Measurements from ENCODE around the gene KCNQ1OT1. TPM values are rescaled to one million over a fixed set of nuclear protein-coding genes. Genes with fewer than 3 reads are reported as not detected.

Gene KCNQ1OT1
- total RNA-seq, 4 donors from 2014 or later: 0.66 to 2.5 (median 1.3) TPM

GRCh38 chr11:2740275-2740940, 40.6 kb upstream of the KCNQ1OT1 start:
- Histone ChIP-seq H3K4me3 (no peak overlapping the region), H3K4me1 (peaks cover 0 to 20% (median 18%) of the 10 kb centered on the region in 4 donors), H3K9me3 (no peaks in the 10 kb centered on the region), H3K27me3 (no peaks in the 10 kb centered on the region), H3K36me3 (no peaks in the 10 kb centered on the region), H3K27ac (replicated peaks in 1 of 4) (no peak overlapping the region)
- DNase-seq (ENCODE audit: extremely low spot score): no peak
- intact Hi-C loops (cut with DNase I): no loop called here
- TF ChIP-seq POLR2A (IDR thresholded peaks at IDR 0.05; ENCODE audit: low read depth) (no peak), CTCF (IDR thresholded peaks at IDR 0.05) (no peak)
- WGBS: 90% methylated on average over 17 of the region's 17 CpGs

- Histone ChIP-seq H3K27me3 (no peaks in the 10 kb centered on the region), H3K4me1 (peaks cover 0 to 20% (median 18%) of the 10 kb centered on the region in 4 donors), H3K36me3 (no peaks in the 10 kb centered on the region), H3K4me3 (no peak overlapping the region), H3K9me3 (no peaks in the 10 kb centered on the region), H3K27ac (replicated peaks in 1 of 4) (no peak overlapping the region)
- 100% methylated on average over 3 of the region's 18 CpGs for whole genome bisulfite sequencing
- intact Hi-C loops (cut with DNase I): no loop called here
- no peak for DNase-seq (ENCODE audit: extremely low spot score)
- TF ChIP-seq POLR2AphosphoS5 (IDR thresholded peaks at IDR 0.05): no peak
- no peak for TF ChIP-seq EP300 (IDR thresholded peaks at IDR 0.05)
- TF ChIP-seq POLR2A (IDR thresholded peaks at IDR 0.05; ENCODE audit: low read depth): no peak
- no peak for TF ChIP-seq CTCF (IDR thresholded peaks at IDR 0.05)
These were observed 39.9 kb upstream of the KCNQ1OT1 start for GRCh38 chr11:2739531-2740274.

- TF ChIP-seq CTCF (IDR thresholded peaks at IDR 0.05): no peak
- TF ChIP-seq POLR2A (IDR thresholded peaks at IDR 0.05; ENCODE audit: low read depth): no peak
- no peak for TF ChIP-seq POLR2AphosphoS5 (IDR thresholded peaks at IDR 0.05)
- TF ChIP-seq EP300 (IDR thresholded peaks at IDR 0.05): no peak
- H3K36me3 ChIP-seq: no peaks in the 10 kb centered on the region
- WGBS: 93% methylated on average over 3 of the region's 14 CpGs
- no peaks in the 10 kb centered on the region for H3K27me3 ChIP-seq
- DNase-seq (ENCODE audit: extremely low spot score): no peak
- H3K9me3 ChIP-seq: no peaks in the 10 kb centered on the region
- intact Hi-C loops (cut with DNase I): no loop called here
- no peak overlapping the region for H3K4me3 ChIP-seq
- H3K4me1 ChIP-seq: peaks cover 0 to 20% (median 18%) of the 10 kb centered on the region in 4 donors
- no peak overlapping the region for H3K27ac ChIP-seq (replicated peaks in 1 of 4)
These were observed 39.0 kb upstream of the KCNQ1OT1 start for GRCh38 chr11:2738551-2739431.

- no peak overlapping the region for H3K4me3 ChIP-seq
- WGBS: 64% methylated on average over 5 of the region's 5 CpGs
- H3K36me3 ChIP-seq: no peaks in the 10 kb centered on the region
- H3K27me3 ChIP-seq: no peaks in the 10 kb centered on the region
- no peak overlapping the region for H3K27ac ChIP-seq (replicated peaks in 1 of 4)
- TF ChIP-seq POLR2AphosphoS5 (IDR thresholded peaks at IDR 0.05) (no peak), EP300 (IDR thresholded peaks at IDR 0.05) (no peak), CTCF (IDR thresholded peaks at IDR 0.05) (no peak), POLR2A (IDR thresholded peaks at IDR 0.05; ENCODE audit: low read depth) (no peak)
- no peak for DNase-seq (ENCODE audit: extremely low spot score)
- intact Hi-C loops (cut with DNase I): no loop called here
- H3K4me1 ChIP-seq: peaks cover 0 to 20% (median 18%) of the 10 kb centered on the region in 4 donors
- no peaks in the 10 kb centered on the region for H3K9me3 ChIP-seq
These were observed 38.1 kb upstream of the KCNQ1OT1 start for GRCh38 chr11:2737866-2738265.
